Glomerular endothelial cell (primary cell): Measurements from ENCODE around the gene UBA52. TPM values are rescaled to one million over a fixed set of nuclear protein-coding genes. Genes with fewer than 3 reads are reported as not detected.
A peak's percentile ranks its signal among the peaks of the same experiment; 100 is the strongest.
"Not testable (repeated sequence)": the region's sequence is repeated elsewhere in the genome, so short reads cannot be mapped to it uniquely, and the experiment has no call there.

Experiments used
- DNase-seq: peaks from one replicate; pipeline ENCODE4 v3.0.0-alpha.2; 2011; ENCODE audit warnings: low read depth, low spot score; ENCODE audit errors: extremely low read depth
- total RNA-seq: library from RNA; depleted of rRNA; stranded (reverse); fragments of >200 nt; gene quantifications from 2 replicates; pipeline ENCODE4 v1.2.3, GENCODE V29; 2015

The UBA52 gene
- total RNA-seq, result 730 and 991 TPM in 2 replicates

DNA sequence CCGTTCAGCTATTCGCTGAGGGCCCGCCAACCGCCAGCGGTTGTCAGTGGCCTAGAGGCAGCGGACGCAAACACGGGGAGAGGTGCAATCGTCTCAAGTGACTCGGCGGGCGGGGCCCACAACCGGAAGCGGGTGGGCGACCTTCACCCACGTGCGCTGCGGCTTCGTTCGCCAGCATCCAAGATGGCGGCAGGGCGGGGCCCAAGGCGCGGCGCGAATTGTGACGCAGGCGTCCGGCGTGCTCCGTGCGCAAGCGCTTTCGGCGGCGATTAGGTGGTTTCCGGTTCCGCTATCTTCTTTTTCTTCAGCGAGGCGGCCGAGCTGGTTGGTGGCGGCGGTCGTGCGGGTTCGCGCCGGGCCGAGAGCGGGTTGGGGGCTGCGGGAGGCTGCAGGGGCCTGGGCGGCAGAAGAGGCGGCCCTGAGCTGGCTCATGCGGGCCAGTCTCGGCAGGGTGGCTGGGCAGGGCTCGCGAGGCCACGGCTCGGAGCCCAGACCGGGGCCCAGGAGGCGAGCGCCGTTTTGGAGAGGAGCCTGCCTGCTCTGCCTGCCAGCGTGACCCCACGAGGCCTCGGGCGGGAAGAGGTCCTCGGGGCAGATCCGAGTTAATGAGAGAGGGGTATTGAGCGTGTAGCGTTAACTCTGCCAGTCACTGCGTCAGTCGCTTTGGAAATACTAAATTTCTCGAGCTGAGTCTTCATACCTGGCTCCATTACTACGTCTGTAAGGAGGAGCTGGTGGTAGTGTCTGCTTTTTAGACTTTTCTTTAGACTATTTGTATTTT is at the start of gene UBA52:
Gene UBA52, plus strand, starts transcription at position 294 of the 781 bp plus-strand sequence. CDS start 1,444 bp downstream, outside the sequence.
- DNase-seq, result peak; percentile 61

DNA sequence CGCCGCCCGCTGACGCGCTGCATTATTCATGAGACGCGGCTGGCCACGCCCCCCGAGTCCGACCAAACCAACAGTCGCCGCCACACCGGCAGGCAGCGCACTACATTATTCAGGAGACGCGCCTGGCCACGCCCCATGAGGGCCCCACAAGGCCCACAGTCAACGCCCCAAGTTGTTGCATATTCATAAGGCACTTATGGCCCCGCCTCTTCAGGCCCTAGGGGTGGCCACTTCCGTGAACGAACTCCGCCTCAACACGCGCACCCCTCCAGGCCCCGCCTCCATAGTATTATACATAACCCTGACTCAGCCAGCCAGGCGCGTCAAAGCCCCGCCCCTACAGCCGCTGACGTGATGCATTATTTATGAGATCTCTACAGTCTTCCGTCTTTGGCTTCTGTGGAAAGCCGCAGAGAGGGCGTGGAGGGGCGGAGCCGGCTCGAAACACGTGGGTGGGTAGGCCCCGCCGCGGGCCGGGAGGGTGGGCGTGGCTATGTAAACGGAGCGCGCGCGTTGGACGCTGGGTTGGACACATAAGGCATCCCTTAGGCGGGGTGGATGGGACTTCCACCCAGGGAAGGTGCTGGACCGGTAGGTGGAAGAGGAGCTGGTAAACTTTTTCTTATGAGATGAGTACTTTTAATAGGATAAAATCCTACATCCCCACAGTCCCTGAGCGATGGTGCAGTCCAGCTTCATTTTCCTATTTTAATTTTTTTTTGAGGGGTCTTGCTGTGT is 49.4 kb upstream of the UBA52 start:
- peak; percentile 96 for DNase-seq

GRCh38 chr19:18522862-18523440 is 48.7 kb upstream of the UBA52 start:
- DNase-seq, result not testable (repeated sequence)

DNA sequence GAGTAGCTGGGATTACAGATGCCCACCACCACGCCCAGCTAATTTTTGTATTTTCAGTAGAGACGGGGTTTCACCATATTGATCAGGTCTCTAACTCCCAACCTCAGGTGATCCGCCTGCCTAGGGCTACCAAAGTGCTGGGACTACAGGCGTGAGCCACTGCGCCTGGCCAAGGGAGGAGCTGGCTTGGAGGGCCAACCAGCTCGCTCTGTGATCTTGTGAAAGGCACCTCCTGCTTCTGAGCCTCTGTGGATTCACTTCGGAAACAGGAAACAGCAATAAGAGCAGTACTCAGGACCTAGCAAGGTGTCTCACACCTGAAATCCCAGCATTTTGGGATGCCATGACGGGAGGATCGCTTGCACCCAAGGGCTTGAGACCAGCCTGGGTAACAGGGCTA is 47.8 kb upstream of the UBA52 start:
- no peak for DNase-seq

- no peak for DNase-seq
Observed at GRCh38 chr19:18526316-18526715, 45.3 kb upstream of the UBA52 start.

GRCh38 chr19:18529782-18530181 is 41.9 kb upstream of the UBA52 start:
- no peak for DNase-seq

DNA sequence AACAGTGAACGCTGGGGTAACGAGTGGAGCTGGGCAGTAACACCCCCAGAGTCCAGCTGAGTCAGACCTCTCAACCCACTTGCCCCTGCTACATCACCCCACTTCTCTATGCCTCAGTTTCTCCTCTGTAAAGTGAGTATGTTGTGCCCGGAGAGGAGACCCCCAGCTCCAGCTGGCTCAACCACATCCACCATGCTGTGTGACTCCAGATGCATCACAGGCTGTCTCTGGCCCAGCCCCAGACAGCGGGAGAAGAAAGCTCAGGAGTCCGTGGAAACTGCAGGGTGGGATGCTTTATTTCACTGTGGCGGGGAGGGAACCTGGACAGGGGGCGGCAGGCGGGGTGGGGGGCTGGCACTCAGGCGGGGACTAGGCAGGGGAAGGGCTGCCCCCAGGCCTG is 40.2 kb upstream of the UBA52 start:
- DNase-seq, result no peak

DNA sequence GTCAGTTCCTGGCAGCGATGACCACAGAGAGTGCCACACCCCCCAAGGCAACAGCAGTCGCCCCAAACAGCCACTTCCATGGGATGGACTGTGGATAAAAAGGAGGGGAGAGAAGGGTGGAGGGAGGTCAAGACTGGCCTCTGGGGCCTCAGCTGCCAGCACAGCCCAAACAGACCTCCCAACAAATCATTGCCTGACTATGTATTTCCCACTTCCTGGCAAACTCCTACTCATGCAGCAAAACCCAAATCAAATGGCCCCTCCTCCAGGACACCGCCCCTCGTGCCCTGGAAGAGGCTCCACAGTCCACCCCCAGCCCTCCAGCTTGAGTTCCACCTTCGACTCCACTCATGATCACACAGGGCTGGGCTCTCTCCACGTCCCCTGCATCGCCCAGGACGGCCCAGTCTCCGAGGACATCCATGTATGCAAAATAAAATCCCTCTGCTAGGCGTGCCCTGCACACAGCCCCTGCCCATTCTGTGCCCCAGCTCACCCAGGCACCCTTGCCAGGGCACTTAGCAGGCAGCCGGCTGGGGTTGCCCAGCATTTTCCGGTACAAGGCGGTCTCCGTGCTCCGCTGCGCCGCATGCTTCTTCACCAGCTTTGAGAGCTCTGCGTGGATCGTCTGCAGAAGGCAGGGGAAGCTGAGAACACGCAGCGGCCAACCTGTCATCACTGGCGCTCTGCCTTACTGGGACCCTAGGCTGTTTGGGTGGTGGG is 39.3 kb upstream of the UBA52 start:
- no peak for DNase-seq

DNA sequence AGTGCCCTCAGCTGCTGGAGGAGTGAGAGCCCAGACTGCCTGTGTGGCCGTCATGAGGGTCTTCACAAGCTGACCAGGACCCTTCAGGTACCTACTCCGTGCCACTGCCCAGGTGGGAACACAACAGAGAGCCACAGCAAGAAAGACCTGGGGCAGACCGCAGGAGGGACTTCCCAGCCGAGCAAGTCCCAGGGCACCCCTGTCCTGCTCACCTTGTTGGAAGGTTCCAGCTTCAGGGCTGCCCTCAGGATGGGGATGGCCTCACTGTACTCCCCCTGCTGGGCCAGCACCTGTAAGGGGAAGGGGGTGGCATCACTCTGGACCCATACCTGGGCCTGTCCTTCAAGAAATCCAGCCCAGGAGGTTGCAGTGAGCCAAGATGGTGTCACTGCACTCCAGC is 38.6 kb upstream of the UBA52 start:
- DNase-seq, result no peak

- no peak for DNase-seq
Observed at GRCh38 chr19:18536475-18536874, 35.2 kb upstream of the UBA52 start.

DNA sequence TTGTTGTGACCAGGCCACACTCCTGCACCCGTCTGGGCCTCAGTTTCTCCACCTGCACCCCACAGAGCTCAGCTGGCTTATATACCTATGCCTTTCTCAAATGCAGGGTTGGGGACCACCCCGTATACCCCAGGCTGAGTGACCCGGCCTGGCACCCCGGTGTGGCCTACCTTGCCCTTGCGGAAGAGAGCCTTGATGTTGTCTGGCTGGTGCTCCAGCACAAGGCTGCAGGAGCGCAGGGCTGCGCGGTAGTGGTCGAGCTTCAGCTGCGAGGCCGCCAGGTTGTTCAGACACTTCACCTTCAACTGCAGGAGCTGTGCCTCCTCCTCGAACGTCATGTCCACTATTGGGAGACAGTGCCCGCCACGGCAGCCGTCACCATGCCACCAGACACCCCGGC is 34.2 kb upstream of the UBA52 start:
- no peak for DNase-seq

GRCh38 chr19:18538115-18538514 is 33.5 kb upstream of the UBA52 start:
- DNase-seq, result no peak

GRCh38 chr19:18539372-18539771 is 32.3 kb upstream of the UBA52 start:
- DNase-seq, result no peak

GRCh38 chr19:18540200-18540599 is 31.5 kb upstream of the UBA52 start:
- not testable (repeated sequence) for DNase-seq

- no peak for DNase-seq
Observed at GRCh38 chr19:18541258-18541991, 30.2 kb upstream of the UBA52 start.

- DNase-seq, result no peak
Observed at GRCh38 chr19:18541992-18542940, 29.4 kb upstream of the UBA52 start.

GRCh38 chr19:18542941-18543813 is 28.5 kb upstream of the UBA52 start, which contains the start of gene FKBP8:
Gene FKBP8 (minus strand): TSS chr19:18543573. CDS start chr19:18541970, 1,603 bp downstream.
- no peak for DNase-seq

- DNase-seq, result no peak
Observed at GRCh38 chr19:18543814-18544475, 27.7 kb upstream of the UBA52 start.
